Loucy (cell line): ENCODE measurements around the gene STXBP5.

ENCODE experiments used
- CTCF ChIP-seq: fragments of 200-600 bp; sonication (generic); conservative IDR thresholded peaks from 2 replicates; pipeline ENCODE4 v1.5.1; 2014; ENCODE audit warnings: mild to moderate bottlenecking, antibody characterized with exemption, low read length
- EZH2phosphoT487 ChIP-seq: fragments of 200-600 bp; IDR thresholded peaks from 2 replicates; pipeline ENCODE4 v1.6.1; 2018; ENCODE audit warnings: antibody characterized with exemption, mild to moderate bottlenecking, moderate library complexity, borderline replicate concordance

- TF ChIP-seq CTCF (no peak), EZH2phosphoT487 (no peak)
Observed at GRCh38 chr6:147227770-147228320, 23.6 kb downstream of the STXBP5 start.
